NCI-H526 (cell line): Measurements from ENCODE around the gene SLC25A22.

Experiments used
- DNase-seq, 2 experiments: peaks; one replicate each; lab custom pipeline; 2025; lab: John Stamatoyannopoulos, UW

SLC25A22 gene

GRCh38 chr11:803467-803742, 5.3 kb upstream of the SLC25A22 start:
- no peak for DNase-seq

GRCh38 chr11:802693-803466, 4.8 kb upstream of the SLC25A22 start:
- no peak for DNase-seq

GRCh38 chr11:802018-802617, 4.0 kb upstream of the SLC25A22 start:
- no peak for DNase-seq

GRCh38 chr11:801097-801780, 3.2 kb upstream of the SLC25A22 start:
- DNase-seq, result no peak

GRCh38 chr11:800473-800872, 2.4 kb upstream of the SLC25A22 start:
- no peak for DNase-seq

- no peak for DNase-seq
Measured at GRCh38 chr11:799641-800316, 1.7 kb upstream of the SLC25A22 start.

GRCh38 chr11:797296-798092, 587 bp downstream of the SLC25A22 start:
- DNase-seq, result peak; percentile 81 to 94

GRCh38 chr11:796565-797295, 1.4 kb downstream of the SLC25A22 start:
- no peak for DNase-seq

- peak; percentile 74 to 91 for DNase-seq
Measured at GRCh38 chr11:795634-796564, 2.2 kb downstream of the SLC25A22 start.

GRCh38 chr11:794766-795633, 3.1 kb downstream of the SLC25A22 start:
- peak in 1 of 2 experiments; percentile 71 for DNase-seq

- no peak for DNase-seq
Measured at GRCh38 chr11:794013-794765, 3.9 kb downstream of the SLC25A22 start.

- DNase-seq, result no peak
Measured at GRCh38 chr11:793556-793955, 4.5 kb downstream of the SLC25A22 start.

GRCh38 chr11:792873-793272, 5.2 kb downstream of the SLC25A22 start:
- peak in 1 of 2 experiments; percentile 55 for DNase-seq

GRCh38 chr11:792535-792821, 5.6 kb downstream of the SLC25A22 start:
- DNase-seq, result no peak

GRCh38 chr11:791658-792534, 6.2 kb downstream of the SLC25A22 start:
- no peak for DNase-seq

GRCh38 chr11:790721-791564, 7.1 kb downstream of the SLC25A22 start:
- peak in 1 of 2 experiments; percentile 44 for DNase-seq

- DNase-seq, result peak in 1 of 2 experiments; percentile 74
Measured at GRCh38 chr11:789943-790342, 8.1 kb downstream of the SLC25A22 start, which contains the start of gene CEND1. CEND1 (minus strand) TSS chr11:790090; CDS start chr11:788576, 1,514 bp downstream.
